ENCODE measurements around the gene ERMAP. TPM values are rescaled to one million over a fixed set of nuclear protein-coding genes. Genes with fewer than 3 reads are reported as not detected.

The ERMAP gene, protein sequence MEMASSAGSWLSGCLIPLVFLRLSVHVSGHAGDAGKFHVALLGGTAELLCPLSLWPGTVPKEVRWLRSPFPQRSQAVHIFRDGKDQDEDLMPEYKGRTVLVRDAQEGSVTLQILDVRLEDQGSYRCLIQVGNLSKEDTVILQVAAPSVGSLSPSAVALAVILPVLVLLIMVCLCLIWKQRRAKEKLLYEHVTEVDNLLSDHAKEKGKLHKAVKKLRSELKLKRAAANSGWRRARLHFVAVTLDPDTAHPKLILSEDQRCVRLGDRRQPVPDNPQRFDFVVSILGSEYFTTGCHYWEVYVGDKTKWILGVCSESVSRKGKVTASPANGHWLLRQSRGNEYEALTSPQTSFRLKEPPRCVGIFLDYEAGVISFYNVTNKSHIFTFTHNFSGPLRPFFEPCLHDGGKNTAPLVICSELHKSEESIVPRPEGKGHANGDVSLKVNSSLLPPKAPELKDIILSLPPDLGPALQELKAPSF
- total RNA-seq: 10 to 100 TPM in 1 of 2 donors, 1 to 10 TPM in 1; 9.0 to 13.3 TPM

DNA sequence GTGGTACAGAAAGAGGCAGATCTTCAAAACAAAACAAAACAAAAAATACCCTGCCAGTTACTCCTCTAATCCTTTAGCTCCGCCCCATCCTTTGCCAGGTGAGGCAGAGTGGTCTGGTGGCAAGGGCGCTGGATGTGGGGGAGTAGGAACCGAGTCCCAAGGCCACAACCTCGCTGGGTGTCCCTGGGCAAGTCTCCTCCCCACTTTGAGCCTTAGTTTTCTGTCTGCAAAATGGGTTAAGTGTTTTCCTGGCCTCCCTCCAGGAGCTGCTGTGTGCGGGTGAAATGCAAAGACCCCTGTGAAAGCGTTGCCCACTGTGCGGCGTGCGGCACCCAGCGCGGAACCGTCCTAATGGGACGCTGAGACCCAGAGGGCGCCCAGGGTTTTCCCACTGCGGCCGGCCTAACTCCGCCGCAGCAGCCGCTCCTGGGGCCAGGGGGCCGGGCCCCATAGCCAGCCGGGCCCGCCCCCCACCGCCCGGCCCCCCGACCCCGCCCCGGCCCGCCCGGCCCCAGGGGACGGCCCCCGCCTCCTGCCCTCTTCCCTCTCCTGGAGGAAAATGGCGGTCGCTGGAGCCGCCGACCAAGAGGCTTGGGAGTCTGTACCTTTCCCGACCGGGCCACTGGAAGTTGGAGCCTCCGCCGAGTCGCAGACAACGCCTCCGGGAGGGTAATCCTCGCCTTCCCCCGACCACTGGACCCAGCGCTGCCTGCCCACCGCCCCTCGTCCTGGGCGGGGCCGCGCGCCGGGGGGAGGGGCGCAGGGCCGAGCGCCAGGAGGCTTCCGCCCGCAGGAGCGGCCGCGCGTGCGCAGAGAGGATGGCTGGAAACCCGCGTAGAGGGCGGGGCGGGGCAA, at the start of gene ERMAP, which contains the start of gene SVBP:
TSS of gene ERMAP (plus strand) at position 538 of the 855 bp plus-strand sequence. CDS start 13,327 bp downstream, outside the sequence.
TSS of gene SVBP (minus strand) at position 813 of the 855 bp plus-strand sequence. CDS start 853 bp downstream, outside the sequence.
- Histone ChIP-seq H3K9ac (ENCODE audit: low read depth in 2 of 2, low read length in 2 of 2) (peak within 1 kb of the TSS; percentile 88 to 92), H3K4me3 (peak within 1 kb of the TSS; percentile 54), H3K9me3 (no peaks in the 10 kb centered on the region), H3K27ac (peak within 1 kb of the TSS; percentile 96), H3K27me3 (no peaks in the 10 kb centered on the region), H3K4me1 (peaks cover 4% of the 10 kb centered on the region), H3K36me3 (no peaks in the 10 kb centered on the region)
- TF ChIP-seq, protein P1, sequence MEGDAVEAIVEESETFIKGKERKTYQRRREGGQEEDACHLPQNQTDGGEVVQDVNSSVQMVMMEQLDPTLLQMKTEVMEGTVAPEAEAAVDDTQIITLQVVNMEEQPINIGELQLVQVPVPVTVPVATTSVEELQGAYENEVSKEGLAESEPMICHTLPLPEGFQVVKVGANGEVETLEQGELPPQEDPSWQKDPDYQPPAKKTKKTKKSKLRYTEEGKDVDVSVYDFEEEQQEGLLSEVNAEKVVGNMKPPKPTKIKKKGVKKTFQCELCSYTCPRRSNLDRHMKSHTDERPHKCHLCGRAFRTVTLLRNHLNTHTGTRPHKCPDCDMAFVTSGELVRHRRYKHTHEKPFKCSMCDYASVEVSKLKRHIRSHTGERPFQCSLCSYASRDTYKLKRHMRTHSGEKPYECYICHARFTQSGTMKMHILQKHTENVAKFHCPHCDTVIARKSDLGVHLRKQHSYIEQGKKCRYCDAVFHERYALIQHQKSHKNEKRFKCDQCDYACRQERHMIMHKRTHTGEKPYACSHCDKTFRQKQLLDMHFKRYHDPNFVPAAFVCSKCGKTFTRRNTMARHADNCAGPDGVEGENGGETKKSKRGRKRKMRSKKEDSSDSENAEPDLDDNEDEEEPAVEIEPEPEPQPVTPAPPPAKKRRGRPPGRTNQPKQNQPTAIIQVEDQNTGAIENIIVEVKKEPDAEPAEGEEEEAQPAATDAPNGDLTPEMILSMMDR (IDR thresholded peaks at IDR 0.05): no peak
- DNase-seq: peak; percentile 95
- intact Hi-C loops (cut with DNase I): loop anchor here (5.0 kb wide), 1 partner anchor 50 kb away; the partner anchor contains the start of genes C1orf50 and P3H1

DNA sequence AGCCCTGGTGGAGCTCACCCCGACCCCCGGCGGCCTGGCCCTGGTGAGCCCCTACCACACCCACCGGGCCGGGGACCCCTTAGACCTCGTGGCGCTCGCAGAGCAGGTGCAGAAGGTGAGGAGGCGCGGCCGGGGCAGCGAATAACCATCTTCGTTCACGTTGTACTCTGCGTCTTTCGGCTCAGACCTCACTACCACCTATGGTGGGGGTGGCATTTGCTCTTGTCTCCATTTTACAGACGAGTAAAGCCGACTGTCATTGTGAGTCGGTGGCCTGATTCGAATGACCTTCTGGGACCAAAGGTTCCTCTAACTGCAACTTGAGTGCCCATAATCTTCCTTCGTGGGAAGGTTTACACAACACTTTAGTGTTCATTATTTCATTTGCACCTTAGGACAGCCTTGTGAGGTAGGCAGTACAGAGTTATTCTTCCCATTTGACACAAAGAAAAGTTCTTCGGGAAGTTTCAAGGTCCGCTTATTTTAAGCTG, 49.4 kb upstream of the ERMAP start:
- peak overlapping the region; percentile 99 for H3K4me3 ChIP-seq
- H3K36me3 ChIP-seq: no peaks in the 10 kb centered on the region
- TF ChIP-seq, protein P1 (IDR thresholded peaks at IDR 0.05): no peak
- H3K27ac ChIP-seq: peak overlapping the region; percentile 84
- H3K4me1 ChIP-seq: no peaks in the 10 kb centered on the region
- intact Hi-C loops (cut with DNase I): loop anchor here (5.0 kb wide), 1 partner anchor 50 kb away; the partner anchor contains the start of genes ERMAP and SVBP
- no peaks in the 10 kb centered on the region for H3K9me3 ChIP-seq
- H3K9ac ChIP-seq (ENCODE audit: low read depth in 2 of 2, low read length in 2 of 2): peak overlapping the region; percentile 90 to 95
- no peak for DNase-seq
- H3K27me3 ChIP-seq: no peaks in the 10 kb centered on the region

DNA sequence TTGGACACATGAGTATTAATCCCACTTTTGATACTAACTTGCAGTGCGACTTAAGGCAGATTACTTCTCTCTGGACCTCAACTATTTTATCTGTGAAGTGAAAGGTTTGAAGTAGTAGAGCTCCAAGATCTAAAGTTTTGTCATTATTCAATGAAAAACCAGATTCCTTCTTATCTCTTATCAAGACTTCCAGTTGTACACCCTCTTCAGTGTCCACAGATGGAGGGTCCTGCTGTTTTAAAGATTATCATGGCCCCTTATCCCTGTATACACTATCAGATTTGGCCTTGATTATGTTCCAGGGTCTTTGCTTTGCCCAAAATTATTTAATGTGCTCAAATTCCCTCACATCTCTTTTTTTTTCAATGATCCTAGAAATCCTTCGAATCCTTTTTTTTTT, 48.8 kb upstream of the ERMAP start:
- no peaks in the 10 kb centered on the region for H3K4me1 ChIP-seq
- H3K27ac ChIP-seq: no peak overlapping the region
- H3K27me3 ChIP-seq: no peaks in the 10 kb centered on the region
- H3K9me3 ChIP-seq: no peaks in the 10 kb centered on the region
- H3K9ac ChIP-seq (ENCODE audit: low read depth in 2 of 2, low read length in 2 of 2): no peak overlapping the region
- intact Hi-C loops (cut with DNase I): loop anchor here (5.0 kb wide), 1 partner anchor 49 kb away; the partner anchor contains the start of genes ERMAP and SVBP
- no peaks in the 10 kb centered on the region for H3K36me3 ChIP-seq
- TF ChIP-seq, protein P1 (IDR thresholded peaks at IDR 0.05): no peak
- no peak for DNase-seq
- peak overlapping the region; percentile 99 for H3K4me3 ChIP-seq

DNA sequence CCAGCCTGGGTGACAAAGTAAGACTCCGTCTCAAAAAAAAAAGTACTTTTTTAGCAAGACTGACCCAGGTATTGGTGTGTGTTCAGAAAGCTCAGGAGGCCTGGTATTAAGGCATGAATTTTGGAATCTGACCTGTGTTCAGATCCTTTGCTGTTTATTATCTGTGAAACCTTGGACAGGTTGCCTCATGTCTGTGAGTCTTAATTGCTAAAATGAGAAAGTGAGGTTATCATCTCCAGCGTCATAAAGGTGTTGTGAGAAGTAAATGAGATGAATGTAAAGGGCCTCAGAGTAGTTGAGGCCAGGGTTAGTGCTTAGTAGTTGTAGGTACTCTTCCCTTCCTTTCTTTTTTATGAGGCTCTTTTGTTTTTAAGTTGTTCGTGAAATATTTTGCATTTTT, 47.1 kb upstream of the ERMAP start:
- intact Hi-C loops (cut with DNase I): loop anchor here (5.0 kb wide), 1 partner anchor 47 kb away; the partner anchor contains the start of genes ERMAP and SVBP
- no peaks in the 10 kb centered on the region for H3K36me3 ChIP-seq

More for the DNA sequence above, 47.1 kb upstream of the ERMAP start:
- Histone ChIP-seq H3K9me3 (no peaks in the 10 kb centered on the region), H3K27ac (no peak overlapping the region), H3K4me3 (no peak overlapping the region), H3K27me3 (no peaks in the 10 kb centered on the region), H3K9ac (ENCODE audit: low read depth in 2 of 2, low read length in 2 of 2) (no peak overlapping the region), H3K4me1 (no peaks in the 10 kb centered on the region)
- TF ChIP-seq, protein P1 (IDR thresholded peaks at IDR 0.05): no peak
- DNase-seq: no peak

Data from colonic mucosa (tissue), 4 donors.